ENCODE results near the gene GTPBP6. TPM values are rescaled to one million over a fixed set of nuclear protein-coding genes. Genes with fewer than 3 reads are reported as not detected.
"Not testable (repeated sequence)": the region's sequence is repeated elsewhere in the genome, so short reads cannot be mapped to it uniquely, and the experiment has no call there.

Gene GTPBP6
- total RNA-seq, 1 donor, result 34.4 TPM

GRCh38 chrX:285076-285677 lies 33.4 kb downstream of the GTPBP6 start:
- H3K79me2 ChIP-seq (ENCODE audit: insufficient read depth, low read length), result peaks cover 5% of the 10 kb centered on the region
- H3K36me3 ChIP-seq (ENCODE audit: insufficient read depth, low read length), result peaks cover 30% of the 10 kb centered on the region
- H2AFZ ChIP-seq (ENCODE audit: low read length), result no peak overlapping the region
- no peak overlapping the region for H3K4me3 ChIP-seq (ENCODE audit: insufficient read depth, low read length)
- H3K27ac ChIP-seq (ENCODE audit: low read depth, low read length), result no peak overlapping the region
- no peak overlapping the region for H3K4me2 ChIP-seq (ENCODE audit: insufficient read depth, low read length)
- no peaks in the 10 kb centered on the region for H3K9me3 ChIP-seq (ENCODE audit: low read depth, low read length)
- no peaks in the 10 kb centered on the region for H3K27me3 ChIP-seq (ENCODE audit: insufficient read depth, low read length)
- no peak for DNase-seq (ENCODE audit: insufficient read length, low spot score, missing footprints)
- TF ChIP-seq, protein P1, sequence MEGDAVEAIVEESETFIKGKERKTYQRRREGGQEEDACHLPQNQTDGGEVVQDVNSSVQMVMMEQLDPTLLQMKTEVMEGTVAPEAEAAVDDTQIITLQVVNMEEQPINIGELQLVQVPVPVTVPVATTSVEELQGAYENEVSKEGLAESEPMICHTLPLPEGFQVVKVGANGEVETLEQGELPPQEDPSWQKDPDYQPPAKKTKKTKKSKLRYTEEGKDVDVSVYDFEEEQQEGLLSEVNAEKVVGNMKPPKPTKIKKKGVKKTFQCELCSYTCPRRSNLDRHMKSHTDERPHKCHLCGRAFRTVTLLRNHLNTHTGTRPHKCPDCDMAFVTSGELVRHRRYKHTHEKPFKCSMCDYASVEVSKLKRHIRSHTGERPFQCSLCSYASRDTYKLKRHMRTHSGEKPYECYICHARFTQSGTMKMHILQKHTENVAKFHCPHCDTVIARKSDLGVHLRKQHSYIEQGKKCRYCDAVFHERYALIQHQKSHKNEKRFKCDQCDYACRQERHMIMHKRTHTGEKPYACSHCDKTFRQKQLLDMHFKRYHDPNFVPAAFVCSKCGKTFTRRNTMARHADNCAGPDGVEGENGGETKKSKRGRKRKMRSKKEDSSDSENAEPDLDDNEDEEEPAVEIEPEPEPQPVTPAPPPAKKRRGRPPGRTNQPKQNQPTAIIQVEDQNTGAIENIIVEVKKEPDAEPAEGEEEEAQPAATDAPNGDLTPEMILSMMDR (IDR thresholded peaks at IDR 0.05; ENCODE audit: extremely low read depth, low read depth, low read length), result no peak
- H3K4me1 ChIP-seq (ENCODE audit: insufficient read depth, low read length), result peaks cover 3% of the 10 kb centered on the region
- H4K20me1 ChIP-seq (ENCODE audit: insufficient read depth, low read length), result peaks cover 7% of the 10 kb centered on the region

DNA sequence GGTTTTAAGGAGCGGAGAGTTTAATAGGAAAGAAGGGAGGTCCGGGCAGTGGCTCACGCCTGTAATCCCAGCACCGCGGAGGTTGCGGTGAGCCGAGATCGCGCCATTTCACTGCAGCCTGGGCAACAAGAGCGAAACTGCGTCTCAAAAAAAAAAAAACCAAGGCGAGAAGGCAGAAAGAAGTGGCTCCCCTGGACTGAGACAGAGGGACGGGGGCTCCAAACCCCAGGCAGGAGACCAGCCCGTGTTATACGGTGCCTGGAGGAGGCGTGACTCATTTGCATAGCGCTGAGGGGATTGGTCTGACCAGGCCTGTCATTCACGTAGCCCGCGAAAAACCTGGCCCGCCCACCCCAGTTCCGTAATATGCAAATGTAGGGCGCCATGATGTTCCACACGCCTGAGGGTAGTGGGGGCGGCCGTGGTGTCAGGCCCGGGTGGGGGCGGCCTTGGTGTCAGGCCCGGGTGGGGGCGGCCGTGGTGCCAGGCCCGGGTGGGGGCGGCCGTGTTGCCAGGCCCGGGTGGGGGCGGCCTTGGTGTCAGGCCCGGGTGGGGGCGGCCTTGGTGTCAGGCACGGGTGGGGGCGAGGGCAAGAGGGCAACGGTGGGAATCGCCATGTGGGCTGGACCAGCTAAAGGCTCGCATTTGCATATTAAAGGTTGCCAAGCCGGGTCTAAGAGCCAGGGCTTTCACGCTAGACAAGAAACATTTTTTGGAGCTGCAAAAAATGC lies 35.3 kb downstream of the GTPBP6 start:
- H4K20me1 ChIP-seq (ENCODE audit: insufficient read depth, low read length), result peaks cover 9% of the 10 kb centered on the region
- H2AFZ ChIP-seq (ENCODE audit: low read length), result peak overlapping the region; percentile 97
- H3K4me1 ChIP-seq (ENCODE audit: insufficient read depth, low read length), result peaks cover 3% of the 10 kb centered on the region
- DNase-seq (ENCODE audit: insufficient read length, low spot score, missing footprints), result peak; percentile 99
- peak overlapping the region; percentile 83 for H3K4me3 ChIP-seq (ENCODE audit: insufficient read depth, low read length)
- TF ChIP-seq, protein P1 (IDR thresholded peaks at IDR 0.05; ENCODE audit: extremely low read depth, low read depth, low read length), result no peak
- H3K79me2 ChIP-seq (ENCODE audit: insufficient read depth, low read length), result peaks cover 10% of the 10 kb centered on the region
- peak overlapping the region; percentile 66 for H3K27ac ChIP-seq (ENCODE audit: low read depth, low read length)
- no peaks in the 10 kb centered on the region for H3K9me3 ChIP-seq (ENCODE audit: low read depth, low read length)
- H3K27me3 ChIP-seq (ENCODE audit: insufficient read depth, low read length), result no peaks in the 10 kb centered on the region
- peaks cover 18% of the 10 kb centered on the region for H3K36me3 ChIP-seq (ENCODE audit: insufficient read depth, low read length)
- peak overlapping the region; percentile 93 for H3K4me2 ChIP-seq (ENCODE audit: insufficient read depth, low read length)

DNA sequence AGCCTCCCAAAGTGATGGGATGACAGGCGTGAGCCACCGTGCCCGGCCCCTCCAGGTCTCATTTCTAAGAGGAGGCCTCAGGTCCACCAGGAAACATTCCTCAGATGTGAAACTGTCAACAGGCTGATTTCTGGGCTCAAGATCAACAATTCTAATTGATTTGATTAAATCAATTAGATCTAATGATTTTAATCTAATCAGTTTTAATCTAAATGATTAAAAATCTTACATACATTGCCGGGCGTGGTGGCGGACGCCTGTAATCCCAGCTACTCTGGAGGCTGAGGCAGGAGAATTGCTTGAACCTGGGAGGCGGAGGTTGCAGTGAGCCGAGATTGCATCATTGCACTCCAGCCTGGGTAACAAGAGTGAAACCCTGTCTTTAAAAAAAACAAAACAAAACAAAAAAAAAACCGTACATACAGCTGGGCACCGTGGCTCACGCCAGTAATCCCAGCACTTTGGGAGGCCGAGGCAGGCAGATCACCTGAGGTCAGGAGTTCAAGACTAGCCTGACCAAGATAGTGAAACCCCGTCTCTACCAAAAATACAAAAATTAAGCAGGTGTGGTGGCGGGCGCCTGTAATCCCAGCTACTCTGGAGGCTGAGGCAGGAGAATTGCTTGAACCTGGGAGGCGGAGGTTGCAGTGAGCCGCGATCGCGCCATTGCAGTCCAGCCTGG lies 36.5 kb downstream of the GTPBP6 start:
- peak overlapping the region; percentile 80 for H3K4me2 ChIP-seq (ENCODE audit: insufficient read depth, low read length)
- H4K20me1 ChIP-seq (ENCODE audit: insufficient read depth, low read length); H3K27ac ChIP-seq (ENCODE audit: low read depth, low read length); DNase-seq (ENCODE audit: insufficient read length, low spot score, missing footprints); H2AFZ ChIP-seq (ENCODE audit: low read length); H3K4me3 ChIP-seq (ENCODE audit: insufficient read depth, low read length); H3K4me1 ChIP-seq (ENCODE audit: insufficient read depth, low read length); H3K79me2 ChIP-seq (ENCODE audit: insufficient read depth, low read length); H3K27me3 ChIP-seq (ENCODE audit: insufficient read depth, low read length); H3K9me3 ChIP-seq (ENCODE audit: low read depth, low read length): not testable (repeated sequence)
- peaks cover 18% of the 10 kb centered on the region for H3K36me3 ChIP-seq (ENCODE audit: insufficient read depth, low read length)

DNA sequence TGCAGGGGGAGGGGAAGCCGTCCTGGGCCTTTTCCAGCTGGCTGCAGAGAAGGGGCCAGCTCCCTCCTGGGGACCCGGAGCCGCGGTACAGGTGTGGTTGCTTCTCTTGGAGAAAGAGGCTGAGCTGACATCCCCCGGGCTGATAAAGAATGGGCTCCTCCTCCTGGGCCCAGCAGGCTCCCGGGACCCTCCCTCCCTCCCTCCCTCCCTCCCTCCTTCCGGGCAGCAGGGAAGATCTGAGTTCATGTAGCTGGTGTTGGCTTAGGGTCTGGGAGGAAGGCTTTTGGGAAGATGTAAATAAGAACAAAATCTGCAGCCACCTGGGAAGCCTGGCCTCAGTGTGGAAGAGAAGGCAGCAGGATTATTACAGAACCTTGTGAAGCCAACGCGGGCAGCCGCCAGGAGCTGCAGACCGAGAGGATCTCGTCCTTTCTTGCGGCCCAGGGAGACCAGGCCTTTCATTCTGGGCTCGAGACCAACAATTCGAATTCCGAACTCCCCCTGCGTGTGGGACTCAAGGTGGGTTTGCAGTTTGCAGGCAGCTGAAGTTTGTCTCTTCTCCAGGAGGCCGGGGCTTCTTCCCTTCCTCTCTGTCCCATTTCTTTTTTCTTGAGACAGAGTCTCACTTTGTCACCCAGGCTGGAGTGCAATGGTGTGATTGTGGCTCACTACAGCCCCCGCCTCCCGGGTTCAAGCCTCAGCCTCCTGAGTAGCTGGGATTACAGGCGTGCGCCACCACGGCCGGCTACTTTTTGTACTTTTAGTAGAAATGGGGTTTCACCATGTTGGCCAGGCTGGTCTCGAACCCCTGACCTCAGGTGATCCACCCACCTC lies 37.2 kb downstream of the GTPBP6 start, which contains the start of gene PLCXD1:
PLCXD1 (plus strand) TSS at position 216 of the 834 bp plus-strand sequence. CDS start 2,807 bp downstream, outside the sequence.
- Histone ChIP-seq H3K27me3 (ENCODE audit: insufficient read depth, low read length) (no peaks in the 10 kb centered on the region), H3K4me3 (ENCODE audit: insufficient read depth, low read length) (peak within 1 kb of the TSS; percentile 59), H4K20me1 (ENCODE audit: insufficient read depth, low read length) (peaks cover 9% of the 10 kb centered on the region), H3K4me1 (ENCODE audit: insufficient read depth, low read length) (peaks cover 6% of the 10 kb centered on the region), H3K79me2 (ENCODE audit: insufficient read depth, low read length) (peaks cover 15% of the 10 kb centered on the region), H3K36me3 (ENCODE audit: insufficient read depth, low read length) (peaks cover 15% of the 10 kb centered on the region), H3K9me3 (ENCODE audit: low read depth, low read length) (no peaks in the 10 kb centered on the region), H3K4me2 (ENCODE audit: insufficient read depth, low read length) (peak within 1 kb of the TSS; percentile 80), H3K27ac (ENCODE audit: low read depth, low read length) (peak within 1 kb of the TSS; percentile 37), H2AFZ (ENCODE audit: low read length) (peak within 1 kb of the TSS; percentile 68)
- TF ChIP-seq, protein P1 (IDR thresholded peaks at IDR 0.05; ENCODE audit: extremely low read depth, low read depth, low read length), result no peak
- DNase-seq (ENCODE audit: insufficient read length, low spot score, missing footprints), result peak; percentile 96

GRCh38 chrX:280722-281121 lies 37.9 kb downstream of the GTPBP6 start:
- H3K79me2 ChIP-seq (ENCODE audit: insufficient read depth, low read length), result peaks cover 15% of the 10 kb centered on the region
- H4K20me1 ChIP-seq (ENCODE audit: insufficient read depth, low read length); DNase-seq (ENCODE audit: insufficient read length, low spot score, missing footprints); H3K4me3 ChIP-seq (ENCODE audit: insufficient read depth, low read length); H3K27ac ChIP-seq (ENCODE audit: low read depth, low read length); H3K9me3 ChIP-seq (ENCODE audit: low read depth, low read length); H2AFZ ChIP-seq (ENCODE audit: low read length); H3K4me2 ChIP-seq (ENCODE audit: insufficient read depth, low read length); H3K27me3 ChIP-seq (ENCODE audit: insufficient read depth, low read length): not testable (repeated sequence)
- H3K4me1 ChIP-seq (ENCODE audit: insufficient read depth, low read length), result peaks cover 11% of the 10 kb centered on the region
- H3K36me3 ChIP-seq (ENCODE audit: insufficient read depth, low read length), result peaks cover 13% of the 10 kb centered on the region

Data from osteoblast (primary cell).